ENCODE measurements around the gene MMD2.

- TF ChIP-seq, protein P1, sequence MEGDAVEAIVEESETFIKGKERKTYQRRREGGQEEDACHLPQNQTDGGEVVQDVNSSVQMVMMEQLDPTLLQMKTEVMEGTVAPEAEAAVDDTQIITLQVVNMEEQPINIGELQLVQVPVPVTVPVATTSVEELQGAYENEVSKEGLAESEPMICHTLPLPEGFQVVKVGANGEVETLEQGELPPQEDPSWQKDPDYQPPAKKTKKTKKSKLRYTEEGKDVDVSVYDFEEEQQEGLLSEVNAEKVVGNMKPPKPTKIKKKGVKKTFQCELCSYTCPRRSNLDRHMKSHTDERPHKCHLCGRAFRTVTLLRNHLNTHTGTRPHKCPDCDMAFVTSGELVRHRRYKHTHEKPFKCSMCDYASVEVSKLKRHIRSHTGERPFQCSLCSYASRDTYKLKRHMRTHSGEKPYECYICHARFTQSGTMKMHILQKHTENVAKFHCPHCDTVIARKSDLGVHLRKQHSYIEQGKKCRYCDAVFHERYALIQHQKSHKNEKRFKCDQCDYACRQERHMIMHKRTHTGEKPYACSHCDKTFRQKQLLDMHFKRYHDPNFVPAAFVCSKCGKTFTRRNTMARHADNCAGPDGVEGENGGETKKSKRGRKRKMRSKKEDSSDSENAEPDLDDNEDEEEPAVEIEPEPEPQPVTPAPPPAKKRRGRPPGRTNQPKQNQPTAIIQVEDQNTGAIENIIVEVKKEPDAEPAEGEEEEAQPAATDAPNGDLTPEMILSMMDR (IDR thresholded peaks at IDR 0.05; ENCODE audit: low read length) = no peak
- TF ChIP-seq EZH2 (IDR thresholded peaks at IDR 0.05; ENCODE audit: borderline replicate concordance, low read length) = no peak
Observed at GRCh38 chr7:4904346-4904745, 54.6 kb downstream of the MMD2 start.
